ENCODE data around the gene REPIN1. TPM values are rescaled to one million over a fixed set of nuclear protein-coding genes. Genes with fewer than 3 reads are reported as not detected.

REPIN1 gene
- total and polyA plus RNA-seq, 9 of the 15 experiments (the other 6 are each of a cell fraction or from before 2014, with no cell fraction given): 8.1 to 283 (median 94.3) TPM

DNA sequence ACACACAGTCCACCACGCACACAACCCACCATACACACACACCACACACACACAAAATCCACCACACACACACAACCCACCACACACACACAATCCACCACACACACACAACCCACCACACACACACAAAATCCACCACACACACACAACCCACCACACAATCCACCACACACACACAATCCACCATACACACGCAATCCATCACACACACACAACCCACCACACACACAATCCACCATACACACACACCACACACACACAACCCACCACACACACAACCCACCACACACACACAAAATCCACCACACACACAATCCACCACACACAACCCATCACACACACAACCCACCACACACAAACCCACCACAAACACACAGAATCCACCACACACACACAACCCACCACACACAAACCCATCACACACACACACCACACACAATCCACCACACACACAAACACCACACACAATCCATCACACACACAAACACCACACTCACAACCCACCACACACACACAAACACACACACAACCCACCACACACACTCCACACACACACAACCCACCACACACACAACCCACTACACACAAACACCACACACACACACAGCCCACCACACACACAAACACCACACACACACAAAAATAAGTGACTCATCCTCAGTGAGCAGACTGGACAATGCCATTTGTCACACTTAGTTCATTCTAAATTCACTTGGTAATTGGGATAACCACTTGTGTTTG, 8.8 kb upstream of the REPIN1 start (continued):
- TF ChIP-seq, protein P1, sequence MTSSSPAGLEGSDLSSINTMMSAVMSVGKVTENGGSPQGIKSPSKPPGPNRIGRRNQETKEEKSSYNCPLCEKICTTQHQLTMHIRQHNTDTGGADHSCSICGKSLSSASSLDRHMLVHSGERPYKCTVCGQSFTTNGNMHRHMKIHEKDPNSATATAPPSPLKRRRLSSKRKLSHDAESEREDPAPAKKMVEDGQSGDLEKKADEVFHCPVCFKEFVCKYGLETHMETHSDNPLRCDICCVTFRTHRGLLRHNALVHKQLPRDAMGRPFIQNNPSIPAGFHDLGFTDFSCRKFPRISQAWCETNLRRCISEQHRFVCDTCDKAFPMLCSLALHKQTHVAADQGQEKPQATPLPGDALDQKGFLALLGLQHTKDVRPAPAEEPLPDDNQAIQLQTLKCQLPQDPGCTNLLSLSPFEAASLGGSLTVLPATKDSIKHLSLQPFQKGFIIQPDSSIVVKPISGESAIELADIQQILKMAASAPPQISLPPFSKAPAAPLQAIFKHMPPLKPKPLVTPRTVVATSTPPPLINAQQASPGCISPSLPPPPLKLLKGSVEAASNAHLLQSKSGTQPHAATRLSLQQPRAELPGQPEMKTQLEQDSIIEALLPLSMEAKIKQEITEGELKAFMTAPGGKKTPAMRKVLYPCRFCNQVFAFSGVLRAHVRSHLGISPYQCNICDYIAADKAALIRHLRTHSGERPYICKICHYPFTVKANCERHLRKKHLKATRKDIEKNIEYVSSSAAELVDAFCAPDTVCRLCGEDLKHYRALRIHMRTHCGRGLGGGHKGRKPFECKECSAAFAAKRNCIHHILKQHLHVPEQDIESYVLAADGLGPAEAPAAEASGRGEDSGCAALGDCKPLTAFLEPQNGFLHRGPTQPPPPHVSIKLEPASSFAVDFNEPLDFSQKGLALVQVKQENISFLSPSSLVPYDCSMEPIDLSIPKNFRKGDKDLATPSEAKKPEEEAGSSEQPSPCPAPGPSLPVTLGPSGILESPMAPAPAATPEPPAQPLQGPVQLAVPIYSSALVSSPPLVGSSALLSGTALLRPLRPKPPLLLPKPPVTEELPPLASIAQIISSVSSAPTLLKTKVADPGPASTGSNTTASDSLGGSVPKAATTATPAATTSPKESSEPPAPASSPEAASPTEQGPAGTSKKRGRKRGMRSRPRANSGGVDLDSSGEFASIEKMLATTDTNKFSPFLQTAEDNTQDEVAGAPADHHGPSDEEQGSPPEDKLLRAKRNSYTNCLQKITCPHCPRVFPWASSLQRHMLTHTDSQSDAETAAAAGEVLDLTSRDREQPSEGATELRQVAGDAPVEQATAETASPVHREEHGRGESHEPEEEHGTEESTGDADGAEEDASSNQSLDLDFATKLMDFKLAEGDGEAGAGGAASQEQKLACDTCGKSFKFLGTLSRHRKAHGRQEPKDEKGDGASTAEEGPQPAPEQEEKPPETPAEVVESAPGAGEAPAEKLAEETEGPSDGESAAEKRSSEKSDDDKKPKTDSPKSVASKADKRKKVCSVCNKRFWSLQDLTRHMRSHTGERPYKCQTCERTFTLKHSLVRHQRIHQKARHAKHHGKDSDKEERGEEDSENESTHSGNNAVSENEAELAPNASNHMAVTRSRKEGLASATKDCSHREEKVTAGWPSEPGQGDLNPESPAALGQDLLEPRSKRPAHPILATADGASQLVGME (CRISPR knock-in tag; IDR thresholded peaks at IDR 0.05): no peak
- TF ChIP-seq MTA1 (IDR thresholded peaks at IDR 0.05; ENCODE audit: borderline replicate concordance): no peak
- TF ChIP-seq ZNF696 (CRISPR knock-in tag; conservative IDR thresholded peaks at IDR 0.05): no peak
- TF ChIP-seq CCAR2 (IDR thresholded peaks at IDR 0.05; ENCODE audit: low read depth, low read length): no peak
- no peak for TF ChIP-seq MTA3 (IDR thresholded peaks at IDR 0.05; ENCODE audit: borderline replicate concordance)
- TF ChIP-seq, protein P2, sequence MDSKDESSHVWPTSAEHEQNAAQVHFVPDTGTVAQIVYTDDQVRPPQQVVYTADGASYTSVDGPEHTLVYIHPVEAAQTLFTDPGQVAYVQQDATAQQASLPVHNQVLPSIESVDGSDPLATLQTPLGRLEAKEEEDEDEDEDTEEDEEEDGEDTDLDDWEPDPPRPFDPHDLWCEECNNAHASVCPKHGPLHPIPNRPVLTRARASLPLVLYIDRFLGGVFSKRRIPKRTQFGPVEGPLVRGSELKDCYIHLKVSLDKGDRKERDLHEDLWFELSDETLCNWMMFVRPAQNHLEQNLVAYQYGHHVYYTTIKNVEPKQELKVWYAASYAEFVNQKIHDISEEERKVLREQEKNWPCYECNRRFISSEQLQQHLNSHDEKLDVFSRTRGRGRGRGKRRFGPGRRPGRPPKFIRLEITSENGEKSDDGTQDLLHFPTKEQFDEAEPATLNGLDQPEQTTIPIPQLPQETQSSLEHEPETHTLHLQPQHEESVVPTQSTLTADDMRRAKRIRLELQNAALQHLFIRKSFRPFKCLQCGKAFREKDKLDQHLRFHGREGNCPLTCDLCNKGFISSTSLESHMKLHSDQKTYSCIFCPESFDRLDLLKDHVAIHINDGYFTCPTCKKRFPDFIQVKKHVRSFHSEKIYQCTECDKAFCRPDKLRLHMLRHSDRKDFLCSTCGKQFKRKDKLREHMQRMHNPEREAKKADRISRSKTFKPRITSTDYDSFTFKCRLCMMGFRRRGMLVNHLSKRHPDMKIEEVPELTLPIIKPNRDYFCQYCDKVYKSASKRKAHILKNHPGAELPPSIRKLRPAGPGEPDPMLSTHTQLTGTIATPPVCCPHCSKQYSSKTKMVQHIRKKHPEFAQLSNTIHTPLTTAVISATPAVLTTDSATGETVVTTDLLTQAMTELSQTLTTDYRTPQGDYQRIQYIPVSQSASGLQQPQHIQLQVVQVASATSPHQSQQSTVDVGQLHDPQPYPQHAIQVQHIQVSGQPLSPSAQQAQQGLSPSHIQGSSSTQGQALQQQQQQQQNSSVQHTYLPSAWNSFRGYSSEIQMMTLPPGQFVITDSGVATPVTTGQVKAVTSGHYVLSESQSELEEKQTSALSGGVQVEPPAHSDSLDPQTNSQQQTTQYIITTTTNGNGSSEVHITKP (IDR thresholded peaks at IDR 0.05; ENCODE audit: partially characterized antibody): peak; percentile 28
- TF ChIP-seq, protein P3, sequence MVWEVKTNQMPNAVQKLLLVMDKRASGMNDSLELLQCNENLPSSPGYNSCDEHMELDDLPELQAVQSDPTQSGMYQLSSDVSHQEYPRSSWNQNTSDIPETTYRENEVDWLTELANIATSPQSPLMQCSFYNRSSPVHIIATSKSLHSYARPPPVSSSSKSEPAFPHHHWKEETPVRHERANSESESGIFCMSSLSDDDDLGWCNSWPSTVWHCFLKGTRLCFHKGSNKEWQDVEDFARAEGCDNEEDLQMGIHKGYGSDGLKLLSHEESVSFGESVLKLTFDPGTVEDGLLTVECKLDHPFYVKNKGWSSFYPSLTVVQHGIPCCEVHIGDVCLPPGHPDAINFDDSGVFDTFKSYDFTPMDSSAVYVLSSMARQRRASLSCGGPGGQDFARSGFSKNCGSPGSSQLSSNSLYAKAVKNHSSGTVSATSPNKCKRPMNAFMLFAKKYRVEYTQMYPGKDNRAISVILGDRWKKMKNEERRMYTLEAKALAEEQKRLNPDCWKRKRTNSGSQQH (CRISPR knock-in tag; IDR thresholded peaks at IDR 0.05): peak; percentile 93
- TF ChIP-seq, protein P4, sequence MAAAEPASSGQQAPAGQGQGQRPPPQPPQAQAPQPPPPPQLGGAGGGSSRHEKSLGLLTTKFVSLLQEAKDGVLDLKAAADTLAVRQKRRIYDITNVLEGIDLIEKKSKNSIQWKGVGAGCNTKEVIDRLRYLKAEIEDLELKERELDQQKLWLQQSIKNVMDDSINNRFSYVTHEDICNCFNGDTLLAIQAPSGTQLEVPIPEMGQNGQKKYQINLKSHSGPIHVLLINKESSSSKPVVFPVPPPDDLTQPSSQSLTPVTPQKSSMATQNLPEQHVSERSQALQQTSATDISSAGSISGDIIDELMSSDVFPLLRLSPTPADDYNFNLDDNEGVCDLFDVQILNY (CRISPR knock-in tag; IDR thresholded peaks at IDR 0.05): peak; percentile 2; the same call in 1 of the 2 replicates
- no peak for TF ChIP-seq KLF6 (CRISPR knock-in tag; IDR thresholded peaks at IDR 0.05; ENCODE audit: borderline replicate concordance)
- TF ChIP-seq, protein P5, sequence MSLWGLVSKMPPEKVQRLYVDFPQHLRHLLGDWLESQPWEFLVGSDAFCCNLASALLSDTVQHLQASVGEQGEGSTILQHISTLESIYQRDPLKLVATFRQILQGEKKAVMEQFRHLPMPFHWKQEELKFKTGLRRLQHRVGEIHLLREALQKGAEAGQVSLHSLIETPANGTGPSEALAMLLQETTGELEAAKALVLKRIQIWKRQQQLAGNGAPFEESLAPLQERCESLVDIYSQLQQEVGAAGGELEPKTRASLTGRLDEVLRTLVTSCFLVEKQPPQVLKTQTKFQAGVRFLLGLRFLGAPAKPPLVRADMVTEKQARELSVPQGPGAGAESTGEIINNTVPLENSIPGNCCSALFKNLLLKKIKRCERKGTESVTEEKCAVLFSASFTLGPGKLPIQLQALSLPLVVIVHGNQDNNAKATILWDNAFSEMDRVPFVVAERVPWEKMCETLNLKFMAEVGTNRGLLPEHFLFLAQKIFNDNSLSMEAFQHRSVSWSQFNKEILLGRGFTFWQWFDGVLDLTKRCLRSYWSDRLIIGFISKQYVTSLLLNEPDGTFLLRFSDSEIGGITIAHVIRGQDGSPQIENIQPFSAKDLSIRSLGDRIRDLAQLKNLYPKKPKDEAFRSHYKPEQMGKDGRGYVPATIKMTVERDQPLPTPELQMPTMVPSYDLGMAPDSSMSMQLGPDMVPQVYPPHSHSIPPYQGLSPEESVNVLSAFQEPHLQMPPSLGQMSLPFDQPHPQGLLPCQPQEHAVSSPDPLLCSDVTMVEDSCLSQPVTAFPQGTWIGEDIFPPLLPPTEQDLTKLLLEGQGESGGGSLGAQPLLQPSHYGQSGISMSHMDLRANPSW (CRISPR knock-in tag; IDR thresholded peaks at IDR 0.05): no peak
- TF ChIP-seq FOXM1 (IDR thresholded peaks at IDR 0.05; ENCODE audit: low read depth): no peak
- no peak for TF ChIP-seq FOXM1 (CRISPR knock-in tag; IDR thresholded peaks at IDR 0.05; ENCODE audit: low read depth)

Measured in K562 (cell line).